Stimulated activated naive CD8-positive, alpha-beta T cell treated with anti-CD3 and anti-CD28 coated beads, Interleukin-15, amount 100 ng/mL, for 72 hours (primary cell): ENCODE results near the gene ARMC9.
"Not testable (repeated sequence)": the region's sequence is repeated elsewhere in the genome, so short reads cannot be mapped to it uniquely, and the experiment has no call there.

Experiments used
- ATAC-seq: fragments of 150-1000 bp; cut with Tn5 transposase; 2 replicates; pipeline ENCODE4 v1.10.0; 2021; ENCODE audit warnings: mild to moderate bottlenecking, moderate library complexity
- DNase-seq, 2 donors: peaks; one replicate each; pipeline ENCODE4 v3.0.0; 2021 to 2022
- H3K27ac Mint-ChIP-seq, 2 donors: one replicate each; pipeline ENCODE4 v1.8.0; 2022; ENCODE audit warnings: mild to moderate bottlenecking in 2 of 2, mixed read lengths in 2 of 2, moderate library complexity in 2 of 2
- H3K27me3 Mint-ChIP-seq: one replicate; pipeline ENCODE4 v1.8.0; 2022; ENCODE audit warnings: mixed read lengths
- H3K4me1 Mint-ChIP-seq: one replicate; pipeline ENCODE4 v1.8.0; 2022; ENCODE audit warnings: mild to moderate bottlenecking, mixed read lengths
- H3K4me3 Mint-ChIP-seq, 2 donors: one replicate each; pipeline ENCODE4 v1.8.0; 2022; ENCODE audit warnings: mild to moderate bottlenecking in 2 of 2, mixed read lengths in 2 of 2, moderate library complexity in 1 of 2
- H3K9me3 Mint-ChIP-seq, 2 donors: one replicate each; pipeline ENCODE4 v1.8.0; 2022; ENCODE audit warnings: mixed read lengths in 2 of 2

The ARMC9 gene

DNA sequence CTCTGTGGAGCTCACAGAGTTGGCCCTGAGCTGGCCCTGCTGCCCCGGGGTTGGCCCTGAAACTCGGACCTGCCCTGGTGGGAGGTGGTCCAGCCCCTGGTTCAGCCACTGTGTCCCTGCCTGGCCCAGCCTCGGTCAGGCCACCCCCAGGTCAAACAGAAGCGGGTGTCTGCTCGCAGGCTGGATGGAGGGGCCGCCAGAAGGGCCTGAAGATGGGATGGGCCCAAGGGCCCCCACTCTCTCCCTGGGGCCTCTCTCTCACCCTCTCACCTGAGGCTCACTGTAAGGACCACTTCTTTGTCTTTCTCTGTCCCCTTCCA, 172.0 kb downstream of the ARMC9 start:
- no peaks in the 10 kb centered on the region for H3K9me3 Mint-ChIP-seq
- no peaks in the 10 kb centered on the region for H3K27me3 Mint-ChIP-seq
- H3K4me1 Mint-ChIP-seq = no peaks in the 10 kb centered on the region
- no peak overlapping the region for H3K4me3 Mint-ChIP-seq
- no peak overlapping the region for H3K27ac Mint-ChIP-seq
- no peak for DNase-seq
- ATAC-seq = peak; percentile 33

DNA sequence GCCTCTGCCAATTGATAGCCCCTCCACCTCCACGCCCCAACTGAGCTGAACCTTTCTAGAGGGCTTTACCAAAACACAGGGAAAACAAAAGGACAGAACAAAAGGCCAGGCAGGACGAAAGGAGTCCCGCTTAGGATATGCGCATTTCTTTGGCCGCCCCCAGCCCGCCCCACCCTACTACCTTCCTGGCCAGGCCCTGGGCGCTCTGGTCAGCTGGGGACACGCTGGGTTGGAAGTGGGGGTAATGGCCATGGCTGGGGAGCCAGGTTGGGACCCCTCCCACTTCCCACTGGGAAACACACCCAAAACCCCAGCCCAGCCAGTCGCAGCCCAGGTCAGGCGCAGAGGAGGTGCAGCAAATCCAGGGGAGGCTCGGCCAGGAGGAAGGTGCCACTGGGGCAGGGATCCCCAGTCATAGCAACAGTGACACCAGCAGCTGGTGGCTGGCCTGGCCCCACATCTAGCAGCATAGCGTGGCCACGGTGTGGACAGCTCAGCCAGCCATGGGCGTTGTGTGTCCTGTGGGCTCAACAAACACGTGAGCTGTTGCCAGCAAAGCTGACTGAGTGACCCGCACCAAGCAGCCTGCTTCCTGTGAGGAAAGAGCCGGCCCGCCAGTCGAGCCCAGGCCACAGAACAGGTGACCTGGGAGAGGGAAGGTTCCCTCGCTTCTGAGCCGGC, 172.5 kb downstream of the ARMC9 start:
- ATAC-seq = no peak
- no peaks in the 10 kb centered on the region for H3K27me3 Mint-ChIP-seq
- DNase-seq = no peak

DNA sequence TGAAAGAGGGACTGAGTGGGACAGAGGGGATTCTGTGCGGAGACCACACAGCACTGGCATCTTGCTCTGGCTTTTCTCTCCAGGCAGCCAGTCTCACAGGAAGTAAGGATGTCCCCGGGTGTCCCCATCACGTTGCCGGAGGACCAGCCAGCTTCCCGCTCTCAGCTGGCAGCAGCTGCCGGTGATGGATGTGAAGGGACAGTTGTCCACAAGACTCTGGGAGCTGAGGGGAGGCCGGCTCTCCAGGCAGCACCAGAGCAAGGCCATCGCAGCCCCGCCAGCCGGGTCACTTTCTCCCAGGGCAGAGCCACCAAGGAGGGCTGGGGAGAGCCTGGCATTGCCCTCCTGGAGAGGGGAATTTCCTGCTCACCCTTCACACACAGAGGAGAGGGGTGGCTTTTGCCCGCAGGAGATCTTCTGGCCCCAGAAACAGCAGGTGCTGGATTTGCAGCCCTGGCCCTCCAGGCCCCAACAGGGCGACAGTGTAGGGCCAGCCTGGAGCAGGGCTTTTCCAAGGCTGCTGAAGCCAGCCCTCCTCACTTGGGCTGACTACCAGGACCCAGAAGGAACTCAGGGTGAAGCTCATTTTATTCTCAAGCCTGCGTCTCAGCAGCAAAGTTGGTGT, 173.1 kb downstream of the ARMC9 start:
- Mint-ChIP-seq H3K4me3 (no peak overlapping the region), H3K27me3 (no peaks in the 10 kb centered on the region), H3K9me3 (no peaks in the 10 kb centered on the region), H3K4me1 (no peaks in the 10 kb centered on the region), H3K27ac (no peak overlapping the region)
- ATAC-seq (no peak), DNase-seq (no peak)

More for the DNA sequence above, 172.5 kb downstream of the ARMC9 start:
- Mint-ChIP-seq H3K4me3 (no peak overlapping the region), H3K4me1 (no peaks in the 10 kb centered on the region), H3K9me3 (no peaks in the 10 kb centered on the region), H3K27ac (no peak overlapping the region)

DNA sequence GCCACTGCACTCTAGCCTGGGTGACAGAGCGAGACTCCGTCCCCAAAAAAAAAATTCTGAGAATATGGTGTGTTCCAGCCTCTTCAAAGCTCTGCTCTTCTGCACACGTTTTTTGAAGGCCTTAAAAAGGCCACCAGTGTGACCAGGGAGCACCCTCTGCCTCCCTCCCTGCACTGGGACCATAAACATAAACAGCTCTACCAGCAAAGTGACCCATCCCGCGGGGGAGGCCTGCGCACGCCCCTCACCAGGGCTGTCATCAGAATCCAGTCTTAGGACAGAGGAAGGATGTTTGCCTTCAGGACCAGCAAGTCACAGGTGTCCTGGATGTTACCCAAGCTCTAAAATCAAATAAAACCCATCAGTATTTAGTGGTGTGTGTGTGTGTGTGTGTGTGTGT, 173.9 kb downstream of the ARMC9 start:
- Mint-ChIP-seq H3K9me3 (no peaks in the 10 kb centered on the region), H3K4me3 (no peak overlapping the region), H3K27me3 (no peaks in the 10 kb centered on the region), H3K27ac (no peak overlapping the region), H3K4me1 (no peaks in the 10 kb centered on the region)
- no peak for ATAC-seq
- no peak for DNase-seq

DNA sequence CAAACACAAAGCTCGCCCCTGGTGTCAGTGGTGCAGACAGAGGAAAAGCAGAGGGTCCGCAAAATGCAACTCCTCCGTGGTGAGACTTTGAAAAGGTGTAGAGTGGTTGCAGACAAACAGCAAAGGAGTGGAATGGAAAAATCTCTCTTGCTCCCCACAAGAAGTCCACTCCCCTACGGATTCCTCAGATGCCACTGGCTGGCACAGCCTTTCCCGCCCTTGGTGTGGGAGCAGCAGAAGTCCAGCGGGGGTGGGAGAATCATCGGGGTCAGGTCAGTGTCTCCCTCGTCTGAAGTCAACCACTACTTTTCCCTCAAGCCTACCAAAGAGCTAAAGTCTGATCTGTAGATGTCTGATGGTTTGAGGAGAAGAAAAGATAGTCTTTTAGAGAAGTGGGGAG, 174.8 kb downstream of the ARMC9 start:
- Mint-ChIP-seq H3K4me3 (no peak overlapping the region), H3K27me3 (no peaks in the 10 kb centered on the region), H3K9me3 (no peaks in the 10 kb centered on the region), H3K27ac (no peak overlapping the region), H3K4me1 (no peaks in the 10 kb centered on the region)
- DNase-seq (no peak), ATAC-seq (no peak)

DNA sequence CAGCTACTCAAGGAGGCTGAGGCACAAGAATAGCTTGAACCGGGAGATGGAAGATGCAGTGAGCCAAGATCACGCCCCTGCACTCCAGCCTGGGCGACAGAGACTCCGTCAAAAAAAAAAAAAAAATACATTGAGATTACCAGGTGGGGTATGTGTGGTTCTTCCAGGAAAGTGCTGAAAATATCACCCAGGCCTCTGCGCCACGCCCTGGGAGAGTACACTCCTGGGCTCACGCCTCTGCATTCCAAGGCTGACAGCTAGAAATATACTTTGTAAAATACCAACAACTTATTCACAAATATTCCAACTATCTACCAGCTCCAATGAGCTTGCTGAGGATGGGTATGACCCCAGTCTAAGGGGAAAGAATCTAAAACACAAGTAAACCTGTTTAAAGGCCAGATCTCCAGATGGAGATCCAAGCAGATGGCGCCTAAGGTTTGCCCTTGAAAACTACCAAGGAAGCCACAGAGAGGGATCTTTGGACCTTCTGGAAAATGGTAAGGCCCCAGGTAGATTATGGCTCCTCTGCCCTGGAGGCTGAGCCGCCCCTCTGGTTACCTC, 175.4 kb downstream of the ARMC9 start:
- H3K4me1 Mint-ChIP-seq = no peaks in the 10 kb centered on the region
- ATAC-seq (no peak), DNase-seq (no peak)
- no peaks in the 10 kb centered on the region for H3K9me3 Mint-ChIP-seq
- no peaks in the 10 kb centered on the region for H3K27me3 Mint-ChIP-seq
- H3K4me3 Mint-ChIP-seq = no peak overlapping the region
- no peak overlapping the region for H3K27ac Mint-ChIP-seq

DNA sequence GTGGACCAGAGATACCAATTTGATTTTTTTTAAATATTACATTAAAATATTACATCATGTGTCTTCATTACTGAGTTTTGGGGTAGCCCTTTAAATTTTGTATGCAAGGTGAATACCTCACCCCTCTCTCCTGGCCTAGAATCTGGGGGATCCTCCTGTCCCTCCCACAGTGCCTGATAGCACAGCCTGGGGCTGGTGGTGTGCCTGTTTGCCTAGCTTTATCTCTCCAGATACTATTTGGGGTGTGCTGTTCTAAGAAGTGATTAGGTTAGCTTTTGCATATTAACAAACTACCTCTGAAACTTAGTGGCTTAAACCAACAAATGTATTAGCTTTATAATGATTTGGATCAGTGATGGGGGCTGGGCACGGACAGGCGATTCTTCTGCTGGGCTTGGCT, 176.3 kb downstream of the ARMC9 start:
- Mint-ChIP-seq H3K9me3 (no peaks in the 10 kb centered on the region), H3K27ac (no peak overlapping the region), H3K27me3 (no peaks in the 10 kb centered on the region), H3K4me1 (no peaks in the 10 kb centered on the region), H3K4me3 (no peak overlapping the region)
- ATAC-seq (no peak), DNase-seq (no peak)

DNA sequence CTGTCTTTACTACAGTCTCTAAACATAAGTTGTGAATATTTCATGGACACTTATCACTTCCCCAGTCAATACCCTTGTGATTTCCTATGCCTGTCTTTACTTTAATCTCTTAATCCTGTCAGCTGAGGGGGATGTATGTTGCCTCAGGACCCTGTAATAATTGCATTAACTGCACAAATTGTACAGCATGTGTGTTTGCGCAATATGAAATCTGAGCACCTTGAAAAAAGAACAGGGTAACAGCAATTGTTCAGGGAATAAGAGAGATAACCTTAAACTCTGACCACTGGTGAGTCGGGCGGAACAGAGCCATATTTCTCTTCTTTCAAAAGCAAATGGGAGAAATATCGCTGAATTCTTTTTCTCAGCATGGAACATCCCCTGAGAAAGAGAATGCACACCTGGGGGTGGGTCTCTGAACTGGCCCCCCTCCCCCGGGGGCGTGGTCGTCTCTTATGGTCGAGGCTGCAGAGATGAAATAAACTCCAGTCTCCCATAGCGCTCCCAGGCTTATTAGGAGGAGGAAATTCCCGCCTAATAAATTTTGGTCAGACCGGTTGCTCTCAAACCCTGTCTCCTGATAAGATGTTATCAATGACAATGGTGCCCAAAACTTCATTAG, 177.7 kb downstream of the ARMC9 start:
- ATAC-seq, H3K27ac Mint-ChIP-seq, H3K9me3 Mint-ChIP-seq, H3K4me1 Mint-ChIP-seq, H3K27me3 Mint-ChIP-seq, H3K4me3 Mint-ChIP-seq, DNase-seq: not testable (repeated sequence)

DNA sequence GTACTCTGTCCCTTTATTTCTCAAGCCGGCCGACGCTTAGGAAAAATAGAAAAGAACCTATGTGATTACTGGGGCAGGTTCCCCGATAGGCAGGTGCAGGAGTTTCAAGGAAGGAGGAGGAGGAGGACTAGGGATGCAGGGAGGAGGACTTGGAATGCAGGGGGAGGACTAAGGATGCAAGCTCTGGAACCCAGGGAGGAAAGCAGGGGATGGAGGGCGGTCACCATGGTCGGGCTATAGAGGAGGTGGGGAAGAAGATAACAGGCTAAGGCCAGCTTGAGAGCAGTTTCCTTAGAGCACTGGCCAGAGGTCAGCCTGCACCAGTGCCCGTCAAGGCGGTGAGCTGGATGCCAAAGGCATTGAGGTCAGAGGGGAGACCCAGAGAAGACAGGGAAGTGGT, 178.4 kb downstream of the ARMC9 start:
- H3K4me3 Mint-ChIP-seq = no peak overlapping the region
- ATAC-seq (no peak), DNase-seq (no peak)
- H3K27ac Mint-ChIP-seq = peak overlapping the region in 1 of 2 donors; percentile 94
- no peaks in the 10 kb centered on the region for H3K4me1 Mint-ChIP-seq
- no peaks in the 10 kb centered on the region for H3K9me3 Mint-ChIP-seq
- no peaks in the 10 kb centered on the region for H3K27me3 Mint-ChIP-seq

DNA sequence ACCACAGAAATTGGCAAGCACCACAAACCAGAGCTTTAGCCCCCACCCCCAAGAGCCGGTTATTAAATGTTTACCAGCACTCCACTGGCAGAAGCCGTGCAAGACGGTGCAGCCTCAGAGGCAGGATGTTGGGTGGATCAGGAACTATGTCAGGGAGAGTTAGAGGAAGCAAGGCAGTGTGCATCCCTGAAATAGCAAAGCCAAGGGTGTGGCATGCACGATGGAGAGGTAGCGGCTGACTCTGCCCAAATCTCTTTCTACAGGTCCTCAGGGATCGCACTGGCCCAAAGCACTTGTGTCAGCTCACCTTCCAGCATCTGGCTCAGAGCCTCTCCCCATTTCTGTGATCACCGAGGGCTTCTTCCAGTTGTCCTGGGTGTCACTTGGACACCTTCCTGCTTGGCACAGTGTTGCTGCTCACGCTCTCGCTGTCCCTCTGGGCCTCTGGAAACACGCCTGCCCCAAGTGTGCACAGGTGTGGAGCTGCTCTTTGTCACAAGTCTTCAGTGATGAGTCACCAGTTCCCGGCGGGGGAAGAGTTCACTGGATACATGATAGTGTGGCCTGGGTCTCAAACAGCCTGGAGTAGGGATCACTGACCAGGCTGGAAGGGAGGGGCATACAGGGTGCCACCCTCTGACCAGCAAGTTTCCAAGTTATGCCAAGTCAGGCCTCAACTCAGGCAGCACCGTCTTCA, 179.7 kb downstream of the ARMC9 start:
- no peaks in the 10 kb centered on the region for H3K4me1 Mint-ChIP-seq
- H3K27ac Mint-ChIP-seq = peak overlapping the region in 1 of 2 donors; percentile 67
- ATAC-seq (peak; percentile 31), DNase-seq (no peak)
- H3K4me3 Mint-ChIP-seq = no peak overlapping the region
- no peaks in the 10 kb centered on the region for H3K9me3 Mint-ChIP-seq
- H3K27me3 Mint-ChIP-seq = no peaks in the 10 kb centered on the region

DNA sequence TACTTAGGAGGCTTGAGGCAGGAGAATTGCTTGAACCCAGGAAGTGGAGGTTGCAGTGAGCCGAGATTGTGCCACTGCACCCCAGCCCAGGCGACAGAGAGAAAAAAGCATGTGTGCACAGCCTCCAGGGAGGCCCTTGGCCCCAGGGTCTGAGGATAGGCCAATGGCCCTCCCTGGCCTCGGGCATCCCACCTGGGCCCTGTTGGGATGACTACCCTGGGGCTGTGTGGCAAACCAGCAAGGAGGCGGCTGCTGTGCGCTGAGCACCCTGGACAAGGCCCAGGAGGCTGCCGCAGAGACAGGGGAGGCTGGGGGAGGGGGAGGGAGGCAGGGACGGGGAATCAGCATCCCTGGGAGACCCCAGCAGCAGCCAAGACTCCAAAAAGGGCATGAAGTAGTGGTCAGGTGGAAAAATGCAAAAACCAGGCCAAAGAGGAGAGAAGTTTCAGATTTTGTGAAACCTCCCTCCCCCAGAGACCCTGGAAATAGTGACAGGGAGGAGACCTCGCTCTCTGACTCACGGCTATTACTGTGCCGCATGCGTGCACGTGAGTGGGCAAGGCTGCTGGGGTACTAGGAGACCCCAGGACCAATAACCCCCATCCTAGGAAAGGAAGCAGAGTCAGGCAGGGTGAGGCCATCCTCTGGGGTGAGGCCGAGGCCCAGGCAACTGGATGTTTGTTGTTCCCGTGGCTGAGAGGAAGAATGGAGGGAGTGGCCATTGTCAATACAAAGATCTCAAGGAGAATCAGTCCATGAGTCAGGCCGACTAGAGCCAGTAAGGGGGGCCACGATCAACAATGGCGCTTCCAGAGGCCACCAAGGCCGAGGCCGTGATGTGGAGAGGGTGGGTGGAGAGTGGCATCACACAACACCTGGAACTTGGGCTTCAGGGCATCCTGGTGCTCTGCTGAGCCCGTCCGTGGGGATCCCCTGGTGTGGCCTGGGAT, 181.1 kb downstream of the ARMC9 start:
- ATAC-seq = no peak

DNA sequence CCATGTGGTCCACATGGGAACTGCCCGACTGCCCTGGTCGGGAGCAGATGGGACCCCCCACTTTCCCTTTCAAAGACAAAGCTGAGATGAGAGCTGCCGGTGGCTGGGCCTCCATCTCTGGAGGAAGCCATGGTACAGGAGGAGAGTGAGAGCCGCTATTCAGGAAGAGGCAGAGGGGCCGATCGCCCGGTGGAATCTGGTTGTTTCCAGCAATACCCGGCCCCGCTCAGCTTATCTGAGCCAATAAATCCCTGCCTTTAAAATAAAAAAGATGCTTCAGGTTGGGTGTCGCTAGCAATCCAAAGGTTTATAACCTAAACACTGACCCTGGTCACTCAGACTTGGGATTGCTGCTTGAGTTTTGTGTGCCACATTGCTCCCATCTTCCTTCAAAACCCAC, 181.9 kb downstream of the ARMC9 start:
- Mint-ChIP-seq H3K4me3 (no peak overlapping the region), H3K27me3 (no peaks in the 10 kb centered on the region), H3K9me3 (peaks cover 7 to 12% of the 10 kb centered on the region in 2 donors), H3K27ac (no peak overlapping the region), H3K4me1 (no peaks in the 10 kb centered on the region)
- no peak for ATAC-seq
- no peak for DNase-seq

More for the DNA sequence above, 181.1 kb downstream of the ARMC9 start:
- Mint-ChIP-seq H3K27me3 (no peaks in the 10 kb centered on the region), H3K4me3 (no peak overlapping the region), H3K27ac (no peak overlapping the region), H3K4me1 (no peaks in the 10 kb centered on the region), H3K9me3 (peaks cover 0 to 4% of the 10 kb centered on the region in 2 donors)
- DNase-seq = no peak

DNA sequence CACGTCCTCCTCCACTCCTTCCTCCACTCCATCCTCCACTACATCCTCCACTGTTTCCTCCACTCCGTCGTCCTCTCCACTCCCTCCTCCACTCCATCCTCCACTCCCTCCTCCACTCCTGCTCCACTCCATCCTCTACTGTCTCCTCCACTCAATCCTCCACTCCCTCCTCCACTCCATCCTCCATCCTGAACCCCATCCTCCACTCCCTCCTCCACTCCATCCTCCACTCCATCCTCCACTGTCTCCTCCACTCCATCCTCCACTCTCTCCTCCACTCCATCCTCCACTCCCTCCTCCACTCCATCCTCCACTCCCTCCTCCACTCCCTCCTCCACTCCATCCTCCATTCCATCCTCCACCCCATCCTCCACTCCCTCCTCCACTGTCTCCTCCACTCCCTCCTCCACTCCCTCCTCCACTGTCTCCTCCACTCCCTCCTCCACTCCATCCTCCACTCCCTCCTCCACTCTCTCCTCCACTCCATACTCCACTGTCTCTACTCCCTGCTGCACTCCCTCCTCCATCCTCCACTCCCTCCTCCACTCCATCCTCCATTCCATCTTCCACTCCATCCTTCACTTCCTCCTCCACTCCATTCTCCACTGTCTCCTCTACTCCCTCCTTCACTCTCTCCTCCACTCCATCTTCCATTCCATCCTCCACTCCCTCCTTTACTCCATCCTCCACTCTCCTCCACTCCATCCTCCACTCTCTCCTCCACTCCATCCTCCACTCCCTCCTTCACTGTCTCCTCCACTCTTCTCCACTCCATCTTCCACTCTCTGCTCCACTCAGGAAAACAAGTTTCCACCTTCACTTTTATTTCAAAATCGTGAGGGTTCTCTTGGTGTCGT, 182.8 kb downstream of the ARMC9 start:
- no peak overlapping the region for H3K27ac Mint-ChIP-seq

DNA sequence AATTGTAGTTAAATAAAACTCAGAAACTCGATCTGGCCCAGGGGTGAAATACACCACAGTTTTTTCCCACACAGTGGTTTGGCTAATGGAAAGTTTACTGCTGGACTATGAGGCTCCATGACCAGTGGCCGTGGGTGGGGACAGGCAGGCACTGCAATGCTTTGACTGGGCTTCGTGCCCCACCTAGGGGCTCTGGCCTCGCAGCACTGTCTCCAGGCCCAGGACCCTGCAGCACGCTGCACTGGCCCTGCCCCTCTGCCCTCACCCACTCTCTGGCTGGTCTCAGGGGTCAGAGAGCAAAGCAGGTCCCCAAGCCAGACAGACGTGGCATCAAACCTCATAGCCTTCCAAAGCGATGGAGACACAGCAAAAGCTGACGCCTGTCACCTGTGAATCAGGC, 183.7 kb downstream of the ARMC9 start:
- DNase-seq (no peak), ATAC-seq (no peak)
- Mint-ChIP-seq H3K27me3 (no peaks in the 10 kb centered on the region), H3K9me3 (peaks cover 9 to 12% of the 10 kb centered on the region in 2 donors), H3K4me1 (no peaks in the 10 kb centered on the region), H3K27ac (no peak overlapping the region), H3K4me3 (no peak overlapping the region)

More for the DNA sequence above, 182.8 kb downstream of the ARMC9 start:
- H3K4me3 Mint-ChIP-seq = no peak overlapping the region
- no peak for ATAC-seq
- no peaks in the 10 kb centered on the region for H3K27me3 Mint-ChIP-seq
- peaks cover 9 to 12% of the 10 kb centered on the region in 2 donors for H3K9me3 Mint-ChIP-seq
- no peak for DNase-seq
- no peaks in the 10 kb centered on the region for H3K4me1 Mint-ChIP-seq
